Measurements from ENCODE around the gene PALMD.

PALMD gene

DNA sequence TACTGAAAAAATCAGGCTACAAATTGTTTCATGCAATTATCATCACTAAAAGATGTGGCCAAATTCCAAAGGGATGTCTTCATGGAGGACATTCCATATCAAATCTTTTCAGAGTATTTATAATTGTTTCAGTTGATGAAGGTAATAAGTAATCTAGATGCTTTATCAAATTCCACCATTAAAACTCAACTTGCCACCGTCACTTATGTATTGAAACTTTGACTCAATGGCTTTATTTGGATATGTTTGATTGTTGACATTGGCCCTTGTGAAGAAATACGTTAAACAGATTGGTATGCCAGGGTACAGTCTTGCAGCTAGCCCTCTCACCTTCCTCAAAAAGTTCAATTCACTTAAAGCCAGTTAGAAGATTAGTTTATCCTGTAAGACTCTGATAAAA, 32.2 kb upstream of the PALMD start:
- H3K4me1 ChIP-seq (ENCODE audit: control insufficient read depth, insufficient read depth, low read length): no peaks in the 10 kb centered on the region
- no peaks in the 10 kb centered on the region for H3K36me3 ChIP-seq (ENCODE audit: control insufficient read depth, insufficient read depth, low read length)
- no peaks in the 10 kb centered on the region for H3K27me3 ChIP-seq (ENCODE audit: control insufficient read depth, insufficient read depth, low read length)
- H3K4me3 ChIP-seq (ENCODE audit: low read length): no peak overlapping the region
- H3K9ac ChIP-seq (ENCODE audit: low read length): no peak overlapping the region
- H3K27ac ChIP-seq (ENCODE audit: low read depth, low read length): no peak overlapping the region

DNA sequence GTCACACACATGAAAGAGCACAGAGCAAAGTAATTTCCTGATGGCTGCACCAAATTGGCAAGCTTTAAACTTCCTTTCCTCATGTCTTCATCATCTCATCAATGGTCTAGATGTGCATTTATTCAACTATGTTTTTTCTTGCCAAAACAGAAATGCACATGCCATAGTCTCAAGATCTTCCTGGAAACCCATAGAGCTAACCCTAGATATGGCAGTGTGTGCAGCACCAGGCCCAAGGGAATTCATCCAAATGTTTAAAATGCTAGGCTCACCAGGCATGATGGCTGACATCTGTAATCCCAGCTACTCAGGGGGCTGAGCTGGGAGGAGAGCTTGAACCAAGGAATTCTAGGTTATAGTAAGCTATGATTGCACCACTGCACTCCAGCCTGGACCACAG, 31.2 kb upstream of the PALMD start:
- Histone ChIP-seq H3K4me3 (ENCODE audit: low read length) (no peak overlapping the region), H3K4me1 (ENCODE audit: control insufficient read depth, insufficient read depth, low read length) (no peaks in the 10 kb centered on the region), H3K27me3 (ENCODE audit: control insufficient read depth, insufficient read depth, low read length) (no peaks in the 10 kb centered on the region), H3K9ac (ENCODE audit: low read length) (no peak overlapping the region), H3K36me3 (ENCODE audit: control insufficient read depth, insufficient read depth, low read length) (no peaks in the 10 kb centered on the region), H3K27ac (ENCODE audit: low read depth, low read length) (no peak overlapping the region)

DNA sequence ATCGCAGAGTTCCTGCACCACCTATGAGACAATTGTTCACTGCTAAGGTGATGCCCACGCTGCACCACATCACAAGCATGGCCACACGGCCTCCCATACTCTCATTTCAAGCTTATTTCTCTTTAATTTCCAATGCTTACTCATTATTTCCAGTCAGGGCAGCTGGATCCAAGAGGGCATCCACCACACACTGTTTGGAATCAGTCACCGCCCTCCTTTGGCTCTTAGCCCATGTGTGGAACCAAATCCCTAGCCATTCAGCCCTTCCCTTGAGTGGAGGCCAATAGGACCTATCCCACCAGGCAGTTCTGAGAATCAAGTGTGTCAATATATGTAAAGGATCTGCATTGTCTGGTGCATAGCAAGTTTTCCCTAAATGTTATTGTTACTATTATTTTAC, 26.3 kb upstream of the PALMD start:
- no peaks in the 10 kb centered on the region for H3K4me1 ChIP-seq (ENCODE audit: control insufficient read depth, insufficient read depth, low read length)
- H3K36me3 ChIP-seq (ENCODE audit: control insufficient read depth, insufficient read depth, low read length): no peaks in the 10 kb centered on the region
- no peaks in the 10 kb centered on the region for H3K27me3 ChIP-seq (ENCODE audit: control insufficient read depth, insufficient read depth, low read length)
- no peak overlapping the region for H3K9ac ChIP-seq (ENCODE audit: low read length)
- no peak overlapping the region for H3K27ac ChIP-seq (ENCODE audit: low read depth, low read length)
- no peak overlapping the region for H3K4me3 ChIP-seq (ENCODE audit: low read length)

DNA sequence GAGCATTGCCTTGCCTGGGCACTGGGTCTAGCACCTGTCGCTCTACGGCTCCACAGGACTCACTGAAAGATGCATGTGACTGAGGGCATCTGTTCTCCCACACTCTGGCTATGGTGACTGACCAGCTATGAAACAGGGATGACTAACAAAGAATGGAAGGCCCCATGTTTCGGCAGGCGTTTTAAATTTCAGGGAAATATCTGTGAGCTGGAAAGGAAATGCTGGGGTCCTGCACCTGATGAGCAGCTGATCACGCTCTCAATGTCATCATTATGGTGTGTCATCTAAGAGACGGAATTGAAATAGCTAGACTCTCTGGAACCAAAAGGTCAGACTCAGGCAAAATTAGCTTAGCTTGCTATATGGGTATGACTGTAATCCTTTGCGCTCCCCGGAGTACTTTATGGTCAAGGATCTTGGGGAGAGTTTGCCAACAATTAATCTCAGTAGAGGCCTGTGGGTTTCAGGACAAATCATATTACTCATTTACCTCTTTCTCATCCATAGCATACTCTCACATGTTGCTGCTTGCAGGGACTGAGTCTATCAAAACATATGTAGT, 24.5 kb upstream of the PALMD start:
- H3K4me1 ChIP-seq (ENCODE audit: control insufficient read depth, insufficient read depth, low read length): no peaks in the 10 kb centered on the region
- no peaks in the 10 kb centered on the region for H3K36me3 ChIP-seq (ENCODE audit: control insufficient read depth, insufficient read depth, low read length)
- H3K27ac ChIP-seq (ENCODE audit: low read depth, low read length): no peak overlapping the region
- no peak overlapping the region for H3K4me3 ChIP-seq (ENCODE audit: low read length)
- no peak overlapping the region for H3K9ac ChIP-seq (ENCODE audit: low read length)
- H3K27me3 ChIP-seq (ENCODE audit: control insufficient read depth, insufficient read depth, low read length): no peaks in the 10 kb centered on the region

DNA sequence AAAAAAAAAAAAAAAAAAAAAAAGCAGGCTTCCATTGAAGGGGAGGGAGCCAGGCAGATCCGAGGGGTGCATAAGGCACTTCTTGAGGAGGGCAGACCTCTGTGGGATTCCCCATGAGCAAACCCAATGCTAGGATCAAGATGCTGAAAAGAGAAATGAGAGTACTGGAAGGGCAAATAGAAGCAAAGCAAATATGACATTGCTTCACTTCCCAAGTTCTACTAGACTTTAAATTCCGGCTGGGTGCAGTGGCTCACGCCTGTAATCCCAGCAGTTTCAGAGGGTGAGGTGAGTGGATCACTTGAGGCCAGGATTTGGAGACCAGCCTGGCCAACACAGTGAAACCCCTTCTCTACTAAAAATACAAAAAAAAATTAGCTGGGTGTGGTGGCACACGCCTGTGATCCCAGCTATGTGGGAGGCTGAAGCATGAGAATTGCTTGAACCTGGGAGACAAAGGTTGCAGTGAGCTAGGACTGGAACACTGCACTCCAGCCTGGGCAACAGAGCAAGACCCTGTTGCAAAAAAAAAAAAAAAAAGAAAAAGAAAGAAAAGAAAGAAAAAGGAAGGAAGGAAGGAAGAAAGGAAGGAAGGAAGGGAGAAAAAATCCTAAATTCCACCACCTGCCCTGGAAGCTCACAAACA, 23.1 kb upstream of the PALMD start:
- Histone ChIP-seq H3K9ac (ENCODE audit: low read length) (no peak overlapping the region), H3K4me3 (ENCODE audit: low read length) (no peak overlapping the region), H3K27ac (ENCODE audit: low read depth, low read length) (no peak overlapping the region), H3K27me3 (ENCODE audit: control insufficient read depth, insufficient read depth, low read length) (no peaks in the 10 kb centered on the region), H3K36me3 (ENCODE audit: control insufficient read depth, insufficient read depth, low read length) (no peaks in the 10 kb centered on the region), H3K4me1 (ENCODE audit: control insufficient read depth, insufficient read depth, low read length) (no peaks in the 10 kb centered on the region)

GRCh38 chr1:99623554-99623953, 22.4 kb upstream of the PALMD start:
- Histone ChIP-seq H3K27me3 (ENCODE audit: control insufficient read depth, insufficient read depth, low read length) (no peaks in the 10 kb centered on the region), H3K9ac (ENCODE audit: low read length) (no peak overlapping the region), H3K4me1 (ENCODE audit: control insufficient read depth, insufficient read depth, low read length) (no peaks in the 10 kb centered on the region), H3K36me3 (ENCODE audit: control insufficient read depth, insufficient read depth, low read length) (no peaks in the 10 kb centered on the region), H3K4me3 (ENCODE audit: low read length) (no peak overlapping the region), H3K27ac (ENCODE audit: low read depth, low read length) (no peak overlapping the region)

DNA sequence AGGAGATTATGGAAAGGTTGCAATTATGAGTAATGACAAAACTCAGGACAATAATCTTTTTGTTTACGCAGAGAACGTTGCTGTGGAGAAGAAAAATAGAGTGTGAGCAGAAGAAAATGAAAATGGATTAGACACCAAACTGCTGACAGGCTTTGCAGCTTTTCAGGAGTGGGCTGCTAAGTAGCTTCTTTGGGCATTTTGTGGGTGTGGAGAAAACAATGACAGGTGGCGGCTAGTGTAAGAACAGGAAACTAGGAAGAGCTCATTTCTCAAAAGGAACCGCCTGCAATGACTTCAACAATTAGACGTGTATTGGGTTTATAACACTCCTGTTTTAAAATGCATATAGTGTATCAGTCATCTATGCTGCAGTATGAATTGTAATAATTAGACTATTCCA, 18.3 kb upstream of the PALMD start:
- no peaks in the 10 kb centered on the region for H3K36me3 ChIP-seq (ENCODE audit: control insufficient read depth, insufficient read depth, low read length)
- H3K27ac ChIP-seq (ENCODE audit: low read depth, low read length): no peak overlapping the region
- no peak overlapping the region for H3K4me3 ChIP-seq (ENCODE audit: low read length)
- H3K27me3 ChIP-seq (ENCODE audit: control insufficient read depth, insufficient read depth, low read length): no peaks in the 10 kb centered on the region
- no peak overlapping the region for H3K9ac ChIP-seq (ENCODE audit: low read length)
- no peaks in the 10 kb centered on the region for H3K4me1 ChIP-seq (ENCODE audit: control insufficient read depth, insufficient read depth, low read length)

DNA sequence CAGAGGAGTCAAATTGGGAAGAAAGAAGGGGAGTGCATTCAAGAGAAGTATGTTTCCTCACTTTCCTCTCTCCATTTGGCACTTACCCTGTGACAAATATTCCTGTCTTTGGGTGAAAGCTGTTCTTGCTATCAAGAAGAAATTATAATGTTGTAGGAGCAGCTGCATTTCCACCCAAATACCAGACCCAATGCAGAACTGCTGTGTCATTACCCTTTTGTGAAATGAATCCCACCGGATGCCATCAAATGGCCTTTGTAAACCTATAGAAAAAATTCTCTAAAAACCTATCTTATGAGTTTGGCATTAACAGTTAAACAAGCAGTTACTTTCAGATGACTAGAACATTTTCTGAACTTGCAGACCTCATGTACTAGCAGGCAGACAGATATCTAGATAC, 16.7 kb upstream of the PALMD start:
- Histone ChIP-seq H3K36me3 (ENCODE audit: control insufficient read depth, insufficient read depth, low read length) (no peaks in the 10 kb centered on the region), H3K27ac (ENCODE audit: low read depth, low read length) (no peak overlapping the region), H3K27me3 (ENCODE audit: control insufficient read depth, insufficient read depth, low read length) (no peaks in the 10 kb centered on the region), H3K9ac (ENCODE audit: low read length) (no peak overlapping the region), H3K4me3 (ENCODE audit: low read length) (no peak overlapping the region), H3K4me1 (ENCODE audit: control insufficient read depth, insufficient read depth, low read length) (no peaks in the 10 kb centered on the region)

GRCh38 chr1:99634971-99635624, 10.8 kb upstream of the PALMD start:
- Histone ChIP-seq H3K4me1 (ENCODE audit: control insufficient read depth, insufficient read depth, low read length) (no peaks in the 10 kb centered on the region), H3K36me3 (ENCODE audit: control insufficient read depth, insufficient read depth, low read length) (no peaks in the 10 kb centered on the region), H3K27me3 (ENCODE audit: control insufficient read depth, insufficient read depth, low read length) (no peaks in the 10 kb centered on the region)

GRCh38 chr1:99635664-99636063, 10.2 kb upstream of the PALMD start:
- H3K27ac ChIP-seq (ENCODE audit: low read depth, low read length): no peak overlapping the region
- H3K4me3 ChIP-seq (ENCODE audit: low read length): no peak overlapping the region
- no peaks in the 10 kb centered on the region for H3K27me3 ChIP-seq (ENCODE audit: control insufficient read depth, insufficient read depth, low read length)
- no peaks in the 10 kb centered on the region for H3K4me1 ChIP-seq (ENCODE audit: control insufficient read depth, insufficient read depth, low read length)
- H3K9ac ChIP-seq (ENCODE audit: low read length): no peak overlapping the region
- H3K36me3 ChIP-seq (ENCODE audit: control insufficient read depth, insufficient read depth, low read length): no peaks in the 10 kb centered on the region

More at GRCh38 chr1:99634971-99635624, 10.8 kb upstream of the PALMD start:
- H3K4me3 ChIP-seq (ENCODE audit: low read length): no peak overlapping the region
- no peak overlapping the region for H3K9ac ChIP-seq (ENCODE audit: low read length)
- H3K27ac ChIP-seq (ENCODE audit: low read depth, low read length): no peak overlapping the region

DNA sequence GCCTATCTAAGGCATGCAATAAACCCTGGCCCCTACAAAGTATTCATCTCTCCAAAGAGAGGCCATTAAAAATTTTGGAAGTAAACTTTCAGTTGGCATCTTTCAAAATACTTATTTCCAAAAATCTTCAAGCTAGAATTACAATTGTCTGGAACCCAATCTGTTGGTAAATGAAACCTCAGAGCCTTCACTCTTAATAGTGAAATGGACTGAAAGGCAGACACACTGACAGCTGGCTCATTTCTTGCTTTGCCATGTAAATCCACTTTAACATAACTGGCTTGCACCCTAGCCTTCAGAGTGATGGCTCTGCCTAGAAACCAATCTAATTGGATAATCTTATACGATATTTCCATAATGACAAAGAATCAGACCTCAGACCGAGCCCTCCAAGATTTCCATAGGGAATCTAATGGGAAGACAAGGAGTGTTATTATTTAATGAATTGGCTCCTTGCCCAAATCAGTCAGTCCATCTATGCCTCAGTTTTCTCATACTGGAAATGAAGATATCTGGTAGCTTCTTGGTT, 9.2 kb upstream of the PALMD start:
- no peaks in the 10 kb centered on the region for H3K27me3 ChIP-seq (ENCODE audit: control insufficient read depth, insufficient read depth, low read length)
- H3K4me3 ChIP-seq (ENCODE audit: low read length): no peak overlapping the region
- H3K9ac ChIP-seq (ENCODE audit: low read length): no peak overlapping the region
- no peak overlapping the region for H3K27ac ChIP-seq (ENCODE audit: low read depth, low read length)
- H3K4me1 ChIP-seq (ENCODE audit: control insufficient read depth, insufficient read depth, low read length): no peaks in the 10 kb centered on the region
- H3K36me3 ChIP-seq (ENCODE audit: control insufficient read depth, insufficient read depth, low read length): no peaks in the 10 kb centered on the region

- Histone ChIP-seq H3K4me1 (ENCODE audit: control insufficient read depth, insufficient read depth, low read length) (no peaks in the 10 kb centered on the region), H3K27me3 (ENCODE audit: control insufficient read depth, insufficient read depth, low read length) (no peaks in the 10 kb centered on the region), H3K9ac (ENCODE audit: low read length) (no peak overlapping the region), H3K36me3 (ENCODE audit: control insufficient read depth, insufficient read depth, low read length) (no peaks in the 10 kb centered on the region), H3K27ac (ENCODE audit: low read depth, low read length) (no peak overlapping the region), H3K4me3 (ENCODE audit: low read length) (no peak overlapping the region)
Observed at GRCh38 chr1:99638853-99639252, 7.1 kb upstream of the PALMD start.

DNA sequence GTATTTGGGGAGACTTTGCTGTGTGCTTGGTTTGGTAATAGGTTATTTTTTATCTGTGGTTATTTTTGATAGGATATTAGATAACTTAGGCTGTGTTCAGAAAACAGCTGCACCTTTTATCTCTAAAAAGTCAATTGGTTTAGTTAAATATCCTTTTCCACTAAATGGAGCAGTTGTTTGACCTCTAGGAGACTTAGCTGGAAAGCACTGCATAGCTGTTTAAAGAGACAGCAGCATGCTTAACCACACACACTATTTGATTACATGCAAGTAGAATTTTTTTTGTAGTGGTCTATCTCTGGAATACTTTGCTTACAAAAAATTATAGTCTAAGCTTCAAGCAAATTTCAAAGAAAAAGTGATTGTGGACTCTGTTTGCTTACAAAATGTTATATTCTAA, 6.5 kb upstream of the PALMD start:
- no peak overlapping the region for H3K9ac ChIP-seq (ENCODE audit: low read length)
- H3K4me1 ChIP-seq (ENCODE audit: control insufficient read depth, insufficient read depth, low read length): no peaks in the 10 kb centered on the region
- no peak overlapping the region for H3K4me3 ChIP-seq (ENCODE audit: low read length)
- H3K27me3 ChIP-seq (ENCODE audit: control insufficient read depth, insufficient read depth, low read length): no peaks in the 10 kb centered on the region
- no peaks in the 10 kb centered on the region for H3K36me3 ChIP-seq (ENCODE audit: control insufficient read depth, insufficient read depth, low read length)
- no peak overlapping the region for H3K27ac ChIP-seq (ENCODE audit: low read depth, low read length)

Data from rectal smooth muscle tissue (tissue), 1 donor.